KOPT-K1 (cell line): ENCODE data around the gene CD82.

Experiments used
- H3K27ac ChIP-seq: fragments of 200-600 bp; sonication (generic); 2 replicates; pipeline ENCODE4 v1.5.1; 2016; ENCODE audit warnings: antibody characterized with exemption, mild to moderate bottlenecking, low read depth, low read length; ENCODE audit not compliant: poor library complexity, severe bottlenecking
- H3K36me3 ChIP-seq: fragments of 200-600 bp; sonication (generic); 2 replicates; pipeline ENCODE4 v1.5.1; 2017; ENCODE audit warnings: antibody characterized with exemption, mild to moderate bottlenecking, low read length, moderate library complexity; ENCODE audit not compliant: insufficient read depth
- H3K9me3 ChIP-seq: fragments of 200-600 bp; sonication (generic); 2 replicates; pipeline ENCODE4 v1.5.1; 2017; ENCODE audit warnings: antibody characterized with exemption, low read length, mild to moderate bottlenecking; ENCODE audit not compliant: insufficient read depth, poor library complexity, severe bottlenecking

CD82 gene

GRCh38 chr11:44592125-44592940 is 26.9 kb downstream of the CD82 start:
- Histone ChIP-seq H3K36me3 (peaks cover 82% of the 10 kb centered on the region), H3K27ac (peak overlapping the region; percentile 22), H3K9me3 (no peaks in the 10 kb centered on the region)

DNA sequence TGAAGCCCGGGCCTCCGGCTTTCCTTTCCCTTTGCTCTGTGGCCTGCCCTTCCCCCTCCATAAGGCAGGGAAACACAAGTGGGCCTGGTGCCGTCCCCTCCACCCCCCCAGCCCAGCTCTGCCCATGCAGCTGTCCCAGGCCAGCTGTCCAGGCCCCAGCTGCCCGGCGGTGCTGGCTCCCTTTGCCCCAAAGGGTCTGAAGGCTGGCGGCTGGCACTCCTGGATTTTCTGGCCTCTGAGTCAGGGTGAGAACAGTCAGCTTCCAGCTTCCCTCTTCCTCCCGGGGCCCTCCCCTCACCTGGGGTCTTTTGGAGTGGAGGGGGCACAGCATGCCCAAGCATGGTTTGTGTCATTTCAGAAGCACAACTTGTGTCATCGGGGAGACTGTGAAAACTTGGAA is 27.8 kb downstream of the CD82 start:
- H3K9me3 ChIP-seq, result no peaks in the 10 kb centered on the region
- peak overlapping the region; percentile 9 for H3K27ac ChIP-seq
- H3K36me3 ChIP-seq, result peaks cover 82% of the 10 kb centered on the region

DNA sequence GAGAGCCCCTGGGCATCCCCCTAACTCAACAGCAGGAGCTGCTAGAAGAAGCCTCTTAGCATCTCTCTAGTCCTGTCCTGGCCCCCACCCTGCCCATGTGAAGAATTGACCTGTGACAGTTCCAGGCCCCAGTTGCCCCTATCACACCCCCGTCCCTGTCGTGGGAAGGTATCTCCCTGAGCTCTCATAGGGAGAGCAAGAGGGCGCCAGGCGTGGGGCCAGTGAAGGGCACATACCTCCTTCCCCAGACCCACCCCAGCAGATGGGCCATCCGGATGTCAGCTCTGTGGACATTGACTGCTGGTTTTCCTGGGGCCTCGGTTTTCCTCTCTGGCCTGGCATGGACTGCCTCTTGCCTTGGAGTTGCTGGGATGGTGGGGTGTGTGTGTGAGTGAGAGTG is 29.5 kb downstream of the CD82 start:
- Histone ChIP-seq H3K36me3 (peaks cover 82% of the 10 kb centered on the region), H3K9me3 (no peaks in the 10 kb centered on the region), H3K27ac (peak overlapping the region; percentile 25)

DNA sequence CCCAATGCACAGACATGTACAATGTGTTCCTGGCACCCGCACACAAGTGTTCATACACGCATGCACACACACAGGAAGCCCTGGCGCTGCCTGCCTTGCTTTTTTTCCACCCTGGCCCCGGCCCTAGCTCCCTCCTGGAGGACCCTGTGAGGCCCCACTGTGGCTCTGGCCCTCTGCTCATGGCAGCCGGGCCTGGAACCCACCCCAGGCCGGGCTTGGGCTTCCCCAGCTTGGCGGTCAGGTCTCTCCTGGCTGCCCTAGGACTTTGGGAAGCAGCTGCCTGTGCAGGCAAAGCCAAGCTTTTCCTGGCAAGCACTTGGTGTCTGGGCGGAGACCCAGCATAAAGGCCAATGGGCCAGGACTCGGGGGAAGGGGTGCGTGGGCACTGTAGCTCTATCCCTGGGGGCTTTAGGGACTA is 30.5 kb downstream of the CD82 start:
- peaks cover 85% of the 10 kb centered on the region for H3K36me3 ChIP-seq
- H3K9me3 ChIP-seq, result no peaks in the 10 kb centered on the region
- H3K27ac ChIP-seq, result peak overlapping the region; percentile 63

DNA sequence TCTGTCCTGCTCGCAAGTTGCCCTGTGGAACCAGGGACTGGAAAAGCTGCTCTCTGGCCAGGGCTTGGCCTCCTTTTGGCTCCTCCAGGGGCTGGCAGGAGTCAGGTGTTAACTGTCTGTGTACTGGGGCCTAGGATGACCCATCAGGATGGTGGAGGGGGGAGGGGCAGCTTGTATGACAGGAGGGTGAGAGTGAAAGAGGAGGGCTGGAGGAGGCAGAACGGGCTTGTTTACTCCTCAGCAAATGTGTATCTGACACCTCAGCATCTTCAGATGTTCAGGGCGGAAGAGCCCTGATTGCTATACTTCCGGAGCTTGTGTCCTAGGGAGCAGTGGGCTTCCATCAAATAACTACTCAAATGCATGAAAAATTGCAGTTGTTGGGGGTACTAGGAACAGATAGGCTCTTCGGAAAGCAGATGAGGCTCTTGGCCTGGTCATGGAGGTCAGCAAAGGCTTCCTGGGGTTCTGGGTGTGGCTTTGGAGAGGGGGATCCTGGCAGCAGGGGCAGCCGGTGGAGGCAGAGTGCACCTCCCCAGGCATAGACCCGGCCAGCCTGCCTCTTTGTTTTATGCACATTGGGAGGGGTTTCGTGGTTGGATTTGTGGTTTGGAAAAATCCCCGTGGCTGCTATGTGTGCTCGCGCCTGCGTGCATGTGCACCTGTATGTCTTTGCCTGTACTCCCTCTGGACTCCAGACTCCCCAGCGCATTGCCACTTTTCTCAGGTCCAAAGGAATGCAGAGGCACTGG is 31.2 kb downstream of the CD82 start:
- peak overlapping the region; percentile 63 for H3K27ac ChIP-seq

DNA sequence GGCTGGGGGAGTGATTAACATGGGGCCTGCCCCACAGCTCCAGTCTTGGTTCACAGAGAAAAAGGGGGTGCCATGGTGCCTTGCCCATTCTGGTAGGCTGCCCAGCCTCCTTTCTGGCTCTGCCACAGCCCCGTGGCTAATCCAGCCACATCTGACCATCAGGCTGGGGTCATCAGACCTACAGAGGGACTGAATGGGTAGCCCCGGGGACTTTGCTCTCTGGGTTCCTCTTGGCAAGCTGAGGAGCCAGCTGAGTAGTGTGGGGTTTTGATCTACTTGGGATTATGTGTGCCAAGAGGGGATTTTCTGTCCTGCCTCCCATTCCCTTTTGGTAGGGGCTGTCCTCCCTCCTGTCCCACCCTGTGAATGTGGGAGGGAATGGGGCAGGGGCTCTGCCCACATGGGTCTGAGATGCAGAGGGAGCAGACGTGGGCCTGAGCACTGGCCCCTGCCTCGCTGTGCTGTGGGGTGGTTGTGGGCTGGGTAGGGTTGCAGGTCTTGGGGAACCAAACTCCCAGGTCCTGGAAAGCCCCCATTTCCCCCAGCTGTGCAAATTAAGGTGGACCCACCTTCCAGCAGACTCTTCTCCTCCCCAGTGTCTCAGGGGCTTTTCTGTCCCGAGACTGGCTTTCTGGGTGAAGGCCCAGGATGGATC is 32.0 kb downstream of the CD82 start:
- peak overlapping the region; percentile 63 for H3K27ac ChIP-seq
- peaks cover 85% of the 10 kb centered on the region for H3K36me3 ChIP-seq
- no peaks in the 10 kb centered on the region for H3K9me3 ChIP-seq

More for the DNA sequence above, 31.2 kb downstream of the CD82 start:
- peaks cover 85% of the 10 kb centered on the region for H3K36me3 ChIP-seq
- no peaks in the 10 kb centered on the region for H3K9me3 ChIP-seq

- peaks cover 85% of the 10 kb centered on the region for H3K36me3 ChIP-seq
- H3K27ac ChIP-seq, result no peak overlapping the region
- H3K9me3 ChIP-seq, result no peaks in the 10 kb centered on the region
Measured at GRCh38 chr11:44598831-44599230, 33.4 kb downstream of the CD82 start.

GRCh38 chr11:44600261-44600660 is 34.8 kb downstream of the CD82 start:
- no peaks in the 10 kb centered on the region for H3K9me3 ChIP-seq
- H3K36me3 ChIP-seq, result peaks cover 85% of the 10 kb centered on the region
- H3K27ac ChIP-seq, result no peak overlapping the region

GRCh38 chr11:44600839-44601383 is 35.4 kb downstream of the CD82 start:
- Histone ChIP-seq H3K36me3 (peaks cover 88% of the 10 kb centered on the region), H3K9me3 (no peaks in the 10 kb centered on the region), H3K27ac (no peak overlapping the region)

DNA sequence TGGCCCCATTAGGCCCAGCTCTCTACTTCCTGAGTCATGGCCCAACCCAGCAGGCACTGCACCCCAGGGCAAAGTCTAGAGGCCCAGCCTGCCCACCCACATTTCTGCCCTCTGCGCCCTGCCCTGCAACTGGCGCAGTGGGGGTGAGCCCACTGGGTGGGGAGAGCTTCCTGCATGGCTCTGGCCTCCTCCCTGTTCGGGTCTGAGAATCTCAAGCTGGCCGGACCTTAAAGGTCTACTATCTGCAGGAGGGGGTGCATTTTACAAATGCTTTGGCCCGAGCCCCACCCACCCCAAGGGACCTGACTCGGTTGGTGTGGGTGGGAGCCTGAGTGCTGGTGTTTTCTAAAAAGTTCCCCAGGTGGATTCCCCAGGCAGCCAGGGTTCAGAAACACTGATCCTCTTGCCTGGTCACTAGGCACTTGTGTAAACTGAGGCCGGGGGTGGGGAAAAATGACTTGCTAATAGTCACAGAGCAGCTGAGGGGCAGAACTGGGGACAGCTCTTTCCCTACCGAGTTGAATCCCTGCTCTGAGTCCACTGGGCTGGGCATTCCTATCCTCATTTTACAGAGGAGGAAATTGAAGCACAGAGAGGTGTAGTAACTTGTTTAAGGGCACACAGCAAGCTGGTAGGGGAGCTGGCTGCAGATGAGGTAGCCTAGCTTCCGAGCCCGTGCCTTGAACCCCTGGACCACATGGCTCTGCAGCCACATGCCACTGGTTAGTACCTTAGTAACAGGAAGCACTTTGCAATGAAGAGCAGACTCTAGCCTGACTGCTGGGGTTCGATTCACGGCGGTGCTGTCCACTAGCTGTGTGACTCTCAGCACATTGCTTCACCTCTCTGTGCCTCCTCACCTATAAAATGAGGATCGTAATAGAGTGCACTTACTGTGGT is 36.3 kb downstream of the CD82 start:
- Histone ChIP-seq H3K27ac (no peak overlapping the region), H3K9me3 (no peaks in the 10 kb centered on the region), H3K36me3 (peaks cover 96% of the 10 kb centered on the region)

DNA sequence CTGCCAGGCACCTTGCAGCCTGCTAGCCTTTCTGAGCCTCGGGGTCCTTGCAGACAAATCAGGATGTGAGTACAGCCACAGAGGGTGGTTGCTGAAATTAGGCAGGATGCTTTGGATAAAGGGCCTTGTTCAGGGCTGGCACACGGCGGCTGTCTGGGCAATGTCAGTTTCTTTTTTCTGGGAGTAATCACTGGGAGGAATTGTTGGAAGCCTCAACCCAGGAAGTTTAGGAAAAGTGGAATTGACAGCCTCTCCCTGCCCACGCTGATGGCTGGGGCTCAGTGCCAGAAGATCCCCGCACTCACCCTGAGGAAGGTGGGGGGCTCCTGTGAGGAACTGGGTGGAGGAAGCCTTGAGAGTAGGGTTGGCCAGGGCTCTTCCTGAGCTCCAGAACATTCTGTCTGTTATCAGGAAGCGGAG is 37.4 kb downstream of the CD82 start:
- peaks cover 100% of the 10 kb centered on the region for H3K36me3 ChIP-seq
- H3K27ac ChIP-seq, result no peak overlapping the region
- H3K9me3 ChIP-seq, result no peaks in the 10 kb centered on the region

GRCh38 chr11:44604171-44604581 is 38.7 kb downstream of the CD82 start:
- H3K9me3 ChIP-seq, result no peaks in the 10 kb centered on the region
- H3K27ac ChIP-seq, result no peak overlapping the region
- peaks cover 100% of the 10 kb centered on the region for H3K36me3 ChIP-seq

- no peaks in the 10 kb centered on the region for H3K9me3 ChIP-seq
- H3K27ac ChIP-seq, result no peak overlapping the region
- peaks cover 100% of the 10 kb centered on the region for H3K36me3 ChIP-seq
Measured at GRCh38 chr11:44605068-44605708, 39.7 kb downstream of the CD82 start.

GRCh38 chr11:44605965-44606364 is 40.5 kb downstream of the CD82 start:
- Histone ChIP-seq H3K36me3 (peaks cover 100% of the 10 kb centered on the region), H3K27ac (no peak overlapping the region), H3K9me3 (no peaks in the 10 kb centered on the region)
